ENCODE results near the gene TRIM25. TPM values are rescaled to one million over a fixed set of nuclear protein-coding genes. Genes with fewer than 3 reads are reported as not detected.

Gene TRIM25
- total RNA-seq, 1 donor from 2014 or later: 105 TPM

- no peaks in the 10 kb centered on the region for H3K9me3 Mint-ChIP-seq (ENCODE audit: unreplicated experiment)
- DNase-seq (ENCODE audit: low read depth): no peak
Observed at GRCh38 chr17:56947741-56948140, 33.9 kb upstream of the TRIM25 start.

GRCh38 chr17:56945938-56946505, 32.2 kb upstream of the TRIM25 start:
- Histone ChIP-seq H2AFZ (ENCODE audit: low read depth, low read length) (no peak overlapping the region), H3K4me3 (ENCODE audit: insufficient read depth, low read depth, low read length) (no peak overlapping the region), H3K9me3 (ENCODE audit: insufficient read depth, low read depth, low read length) (no peaks in the 10 kb centered on the region), H3K27me3 (ENCODE audit: insufficient read depth, low read length) (no peaks in the 10 kb centered on the region), H3K79me2 (ENCODE audit: insufficient read depth, low read length) (no peaks in the 10 kb centered on the region), H3K9ac (ENCODE audit: low read length) (no peak overlapping the region), H3K4me1 (ENCODE audit: insufficient read depth, low read length) (no peaks in the 10 kb centered on the region), H3K27ac (ENCODE audit: low read depth, low read length) (no peak overlapping the region), H4K20me1 (ENCODE audit: insufficient read depth, low read length) (peaks cover 4% of the 10 kb centered on the region), H3K36me3 (ENCODE audit: insufficient read depth, low read length) (peaks cover 23% of the 10 kb centered on the region), H3K4me2 (ENCODE audit: low read length) (no peak overlapping the region)
- H3K36me3 Mint-ChIP-seq (ENCODE audit: low read depth, unreplicated experiment): peaks cover 17% of the 10 kb centered on the region
- H3K27me3 Mint-ChIP-seq (ENCODE audit: low read depth, unreplicated experiment): no peaks in the 10 kb centered on the region
- no peak overlapping the region for H3K4me3 Mint-ChIP-seq (ENCODE audit: unreplicated experiment)
- no peak for FAIRE-seq
- H3K9me3 Mint-ChIP-seq (ENCODE audit: unreplicated experiment): no peaks in the 10 kb centered on the region
- DNase-seq (ENCODE audit: low read depth): no peak
- H3K4me1 Mint-ChIP-seq (ENCODE audit: low read depth, unreplicated experiment): no peaks in the 10 kb centered on the region
- no peak for TF ChIP-seq CTCF (IDR thresholded peaks at IDR 0.05; ENCODE audit: insufficient read depth, low read depth, low read length)
- no peak for TF ChIP-seq EZH2 (IDR thresholded peaks at IDR 0.05; ENCODE audit: insufficient read depth, low read length)
- no peak overlapping the region for H3K27ac Mint-ChIP-seq (ENCODE audit: unreplicated experiment)

More at GRCh38 chr17:56947741-56948140, 33.9 kb upstream of the TRIM25 start:
- no peak for FAIRE-seq
- no peak overlapping the region for H3K27ac ChIP-seq (ENCODE audit: low read depth, low read length)
- no peaks in the 10 kb centered on the region for H3K4me1 ChIP-seq (ENCODE audit: insufficient read depth, low read length)
- peaks cover 9% of the 10 kb centered on the region for H3K79me2 ChIP-seq (ENCODE audit: insufficient read depth, low read length)
- no peak overlapping the region for H3K9ac ChIP-seq (ENCODE audit: low read length)
- no peaks in the 10 kb centered on the region for H3K27me3 ChIP-seq (ENCODE audit: insufficient read depth, low read length)
- H4K20me1 ChIP-seq (ENCODE audit: insufficient read depth, low read length): peaks cover 13% of the 10 kb centered on the region
- no peak for TF ChIP-seq EZH2 (IDR thresholded peaks at IDR 0.05; ENCODE audit: insufficient read depth, low read length)
- TF ChIP-seq CTCF (IDR thresholded peaks at IDR 0.05; ENCODE audit: insufficient read depth, low read depth, low read length): no peak
- no peaks in the 10 kb centered on the region for H3K27me3 Mint-ChIP-seq (ENCODE audit: low read depth, unreplicated experiment)
- peaks cover 17% of the 10 kb centered on the region for H3K36me3 Mint-ChIP-seq (ENCODE audit: low read depth, unreplicated experiment)
- H3K4me2 ChIP-seq (ENCODE audit: low read length): no peak overlapping the region
- H3K4me1 Mint-ChIP-seq (ENCODE audit: low read depth, unreplicated experiment): no peaks in the 10 kb centered on the region
- no peak overlapping the region for H3K27ac Mint-ChIP-seq (ENCODE audit: unreplicated experiment)
- H3K9me3 ChIP-seq (ENCODE audit: insufficient read depth, low read depth, low read length): no peaks in the 10 kb centered on the region
- H3K36me3 ChIP-seq (ENCODE audit: insufficient read depth, low read length): peaks cover 17% of the 10 kb centered on the region
- H2AFZ ChIP-seq (ENCODE audit: low read depth, low read length): no peak overlapping the region
- no peak overlapping the region for H3K4me3 ChIP-seq (ENCODE audit: insufficient read depth, low read depth, low read length)
- no peak overlapping the region for H3K4me3 Mint-ChIP-seq (ENCODE audit: unreplicated experiment)

- Histone ChIP-seq H2AFZ (ENCODE audit: low read depth, low read length) (no peak overlapping the region), H3K9me3 (ENCODE audit: insufficient read depth, low read depth, low read length) (no peaks in the 10 kb centered on the region), H3K27me3 (ENCODE audit: insufficient read depth, low read length) (no peaks in the 10 kb centered on the region), H3K36me3 (ENCODE audit: insufficient read depth, low read length) (peaks cover 18% of the 10 kb centered on the region), H3K4me2 (ENCODE audit: low read length) (no peak overlapping the region), H3K9ac (ENCODE audit: low read length) (no peak overlapping the region), H3K27ac (ENCODE audit: low read depth, low read length) (no peak overlapping the region), H3K4me3 (ENCODE audit: insufficient read depth, low read depth, low read length) (no peak overlapping the region), H3K4me1 (ENCODE audit: insufficient read depth, low read length) (no peaks in the 10 kb centered on the region), H3K79me2 (ENCODE audit: insufficient read depth, low read length) (no peaks in the 10 kb centered on the region), H4K20me1 (ENCODE audit: insufficient read depth, low read length) (peaks cover 7% of the 10 kb centered on the region)
- no peak overlapping the region for H3K4me3 Mint-ChIP-seq (ENCODE audit: unreplicated experiment)
- H3K9me3 Mint-ChIP-seq (ENCODE audit: unreplicated experiment): no peaks in the 10 kb centered on the region
- FAIRE-seq (no peak), DNase-seq (ENCODE audit: low read depth) (no peak)
- peak overlapping the region; percentile 13 for H3K27ac Mint-ChIP-seq (ENCODE audit: unreplicated experiment)
- H3K4me1 Mint-ChIP-seq (ENCODE audit: low read depth, unreplicated experiment): no peaks in the 10 kb centered on the region
- H3K36me3 Mint-ChIP-seq (ENCODE audit: low read depth, unreplicated experiment): peaks cover 12% of the 10 kb centered on the region
- H3K27me3 Mint-ChIP-seq (ENCODE audit: low read depth, unreplicated experiment): no peaks in the 10 kb centered on the region
- TF ChIP-seq EZH2 (IDR thresholded peaks at IDR 0.05; ENCODE audit: insufficient read depth, low read length) (no peak), CTCF (IDR thresholded peaks at IDR 0.05; ENCODE audit: insufficient read depth, low read depth, low read length) (no peak)
Observed at GRCh38 chr17:56943505-56944125, 29.8 kb upstream of the TRIM25 start.

Measured in astrocyte (in vitro differentiated cells and primary cell).